HG02885 (cell line): ENCODE results near the gene NAXE.
"Not testable (repeated sequence)": the region's sequence is repeated elsewhere in the genome, so short reads cannot be mapped to it uniquely, and the experiment has no call there.

Experiments
- ATAC-seq: cut with Tn5 transposase; IDR thresholded peaks from one replicate; pipeline ENCODE4 v1.9.1; 2021; ENCODE audit warnings: mild to moderate bottlenecking; ENCODE audit not compliant: unreplicated experiment, poor library complexity

NAXE gene

DNA sequence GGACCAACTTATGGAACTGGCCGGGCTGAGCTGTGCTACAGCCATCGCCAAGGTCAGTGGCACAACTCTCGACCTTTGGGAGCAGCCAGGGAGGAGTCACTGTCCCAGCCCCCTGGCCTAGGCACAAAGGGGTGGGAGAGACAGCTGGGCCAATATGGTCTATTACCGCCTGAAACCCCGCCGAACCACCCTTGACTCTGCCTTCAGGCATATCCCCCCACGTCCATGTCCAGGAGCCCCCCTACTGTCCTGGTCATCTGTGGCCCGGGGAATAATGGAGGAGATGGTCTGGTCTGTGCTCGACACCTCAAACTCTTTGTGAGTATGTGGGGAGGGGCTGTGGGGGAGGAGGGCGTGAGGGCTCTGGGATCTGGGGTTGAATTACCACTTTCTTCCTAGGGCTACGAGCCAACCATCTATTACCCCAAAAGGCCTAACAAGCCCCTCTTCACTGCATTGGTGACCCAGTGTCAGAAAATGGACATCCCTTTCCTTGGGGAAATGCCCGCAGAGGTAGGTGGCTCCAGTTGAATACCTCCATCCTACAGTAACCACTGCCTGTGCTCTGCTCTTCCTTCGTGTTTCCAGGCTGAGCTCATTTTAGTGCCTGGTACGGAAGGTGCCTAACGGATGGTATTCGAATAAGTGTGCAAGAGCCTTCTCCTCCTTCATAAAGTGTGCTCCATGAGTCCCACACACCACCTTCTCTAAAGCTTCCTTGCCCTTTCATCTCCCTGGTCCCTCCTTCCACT lies 758 bp downstream of the NAXE start:
- peak; percentile 17 for ATAC-seq

DNA sequence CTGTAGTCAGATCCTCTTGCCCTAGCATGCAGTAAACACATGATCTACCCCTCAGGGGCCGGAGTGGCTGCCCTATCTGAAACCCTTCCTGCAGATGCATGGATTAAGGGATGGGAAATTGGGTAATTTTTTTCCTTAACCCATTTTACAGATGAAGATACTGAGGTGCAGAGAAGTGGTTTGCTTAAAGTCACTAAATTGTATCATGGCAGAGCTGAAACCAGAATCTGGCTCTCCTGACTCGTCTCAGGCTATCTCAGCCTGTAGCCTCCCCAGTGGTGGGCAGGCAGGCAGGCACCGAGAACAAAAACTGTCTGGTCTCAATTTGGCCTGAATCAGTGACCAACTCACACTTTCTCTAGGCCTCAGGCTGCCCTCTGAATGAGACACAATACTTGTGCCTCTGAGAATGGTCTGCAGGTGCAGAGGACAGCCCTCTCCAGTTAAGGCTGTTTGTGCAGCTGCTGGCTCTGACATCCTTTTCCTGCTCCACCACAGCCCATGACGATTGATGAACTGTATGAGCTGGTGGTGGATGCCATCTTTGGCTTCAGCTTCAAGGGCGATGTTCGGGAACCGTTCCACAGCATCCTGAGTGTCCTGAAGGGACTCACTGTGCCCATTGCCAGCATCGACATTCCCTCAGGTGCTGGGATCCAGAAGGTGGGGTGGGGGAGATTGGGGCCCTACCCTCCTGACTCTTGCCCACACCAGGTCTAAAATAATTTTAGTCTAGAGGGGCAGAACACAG lies 1.5 kb downstream of the NAXE start:
- no peak for ATAC-seq

DNA sequence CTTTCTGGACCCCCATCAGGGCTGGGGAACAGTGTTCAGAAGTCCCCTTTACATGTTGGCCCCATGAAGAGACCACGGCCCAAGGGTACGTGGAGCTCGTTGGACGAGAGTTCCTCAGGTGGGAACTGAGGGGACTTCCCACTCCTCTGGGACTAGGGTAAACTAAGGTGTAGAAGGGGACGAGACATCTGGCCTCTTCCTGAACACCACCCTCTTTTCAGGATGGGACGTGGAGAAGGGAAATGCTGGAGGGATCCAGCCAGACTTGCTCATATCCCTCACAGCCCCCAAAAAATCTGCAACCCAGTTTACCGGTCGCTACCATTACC lies 2.0 kb downstream of the NAXE start:
- ATAC-seq = no peak

DNA sequence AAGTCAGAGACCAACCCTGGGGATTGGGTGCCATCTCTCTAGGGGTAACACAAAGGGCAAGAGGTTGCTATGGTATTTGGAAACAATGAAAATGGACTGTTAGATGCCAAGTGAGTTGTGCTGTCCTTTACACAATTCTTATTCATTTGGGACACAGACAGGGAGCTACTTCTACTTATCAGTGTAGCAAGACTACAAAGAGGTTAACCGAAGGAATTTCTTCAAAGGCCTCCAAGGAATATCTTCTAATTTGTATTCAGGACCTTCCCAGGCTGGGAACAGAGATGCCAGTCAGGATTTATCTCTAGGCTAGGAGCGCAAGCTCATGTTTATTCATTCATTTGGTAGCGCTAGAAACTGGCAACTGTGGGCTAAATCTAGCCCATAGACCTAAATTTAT lies 2.6 kb downstream of the NAXE start:
- ATAC-seq = no peak

DNA sequence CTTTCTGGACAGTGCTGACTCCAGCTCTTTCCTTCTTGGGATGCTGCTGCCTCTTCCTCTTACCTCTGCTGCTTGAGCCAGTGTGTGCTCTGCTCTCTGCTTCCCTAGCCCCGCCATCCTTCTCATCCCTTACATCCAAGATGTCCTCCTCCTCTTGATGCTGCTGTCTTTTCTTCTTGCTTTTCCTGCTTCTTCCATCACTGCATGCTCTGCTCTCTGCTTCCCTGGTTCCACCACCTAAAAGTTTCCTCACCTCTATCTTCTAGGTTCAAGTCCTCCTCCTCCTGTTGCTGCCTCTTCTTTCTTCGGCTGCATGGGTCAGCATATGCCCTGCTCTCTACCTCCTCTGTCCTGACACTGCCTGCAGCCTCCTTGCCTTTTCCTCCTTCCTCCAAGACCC lies 3.4 kb downstream of the NAXE start:
- no peak for ATAC-seq

DNA sequence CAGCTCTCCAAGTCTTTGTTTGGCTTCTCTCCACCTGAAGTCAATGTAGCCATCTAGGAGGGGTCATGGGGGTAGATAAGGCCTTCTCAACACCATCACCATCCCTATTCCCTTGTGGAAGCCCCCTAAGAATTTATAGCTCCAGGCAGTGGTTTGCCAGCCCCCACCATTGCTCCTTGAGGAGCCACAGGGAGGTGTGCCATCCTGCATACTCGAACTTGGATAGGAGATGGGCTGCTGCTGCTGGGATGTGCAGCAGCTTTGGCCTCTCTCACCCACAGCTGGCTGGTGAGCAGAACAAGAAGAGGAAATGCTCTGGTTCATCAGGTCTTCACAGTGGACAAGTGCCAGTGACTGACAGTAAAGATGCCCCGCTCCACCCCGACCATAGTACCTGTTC lies 4.8 kb downstream of the NAXE start:
- ATAC-seq = no peak

DNA sequence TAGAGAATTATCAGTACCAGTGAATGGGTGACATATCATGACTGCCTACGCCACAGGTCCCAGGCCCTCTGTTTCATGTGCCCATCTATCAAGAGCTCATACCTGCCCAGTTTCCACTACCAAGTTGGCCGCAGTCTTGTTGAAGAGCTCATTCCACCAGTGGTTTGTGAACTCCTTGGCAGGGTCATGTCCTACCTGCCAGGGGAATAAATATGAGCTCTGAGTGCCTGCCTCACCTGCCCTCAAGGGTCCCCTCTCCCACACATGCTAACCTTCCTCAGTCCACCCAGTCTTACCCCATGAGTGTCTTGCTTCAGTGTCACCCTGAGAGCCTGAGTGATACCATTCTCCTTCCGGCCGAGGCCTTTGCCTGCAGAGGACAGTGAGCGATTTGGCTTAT lies 6.5 kb downstream of the NAXE start:
- no peak for ATAC-seq

DNA sequence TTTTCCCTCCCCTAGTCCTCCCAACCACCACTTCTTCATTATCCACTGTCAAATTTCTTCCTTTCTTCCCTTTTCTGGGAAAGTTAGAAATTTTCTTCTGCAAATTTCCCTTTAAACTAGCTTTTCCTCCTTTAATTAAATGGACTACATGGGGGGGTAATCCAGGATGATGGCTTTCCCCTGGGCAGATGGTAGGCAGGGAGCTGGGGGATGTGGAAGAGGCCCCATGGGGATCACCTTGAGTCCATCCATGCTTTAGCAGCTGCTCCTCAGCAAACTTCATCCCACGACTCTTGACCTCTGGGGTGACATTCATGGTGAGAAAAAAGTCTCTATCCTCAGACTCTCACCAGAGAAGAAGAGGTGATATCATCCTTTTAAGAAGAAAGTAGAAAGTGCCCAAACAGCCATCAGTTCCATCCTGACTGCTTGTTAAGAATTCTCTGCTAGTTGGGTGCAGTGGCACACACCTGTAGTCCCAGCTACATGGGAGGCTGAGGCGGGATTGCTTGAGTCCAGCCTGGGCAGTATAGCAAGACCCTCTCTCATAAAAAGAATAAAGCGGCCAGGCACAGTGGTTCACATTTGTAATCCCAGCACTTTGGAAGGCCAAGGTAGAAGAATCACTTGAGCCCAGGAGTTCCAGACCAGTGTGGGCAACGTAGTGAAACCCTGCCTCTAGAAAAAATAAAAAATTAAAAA lies 7.3 kb downstream of the NAXE start:
- no peak for ATAC-seq

DNA sequence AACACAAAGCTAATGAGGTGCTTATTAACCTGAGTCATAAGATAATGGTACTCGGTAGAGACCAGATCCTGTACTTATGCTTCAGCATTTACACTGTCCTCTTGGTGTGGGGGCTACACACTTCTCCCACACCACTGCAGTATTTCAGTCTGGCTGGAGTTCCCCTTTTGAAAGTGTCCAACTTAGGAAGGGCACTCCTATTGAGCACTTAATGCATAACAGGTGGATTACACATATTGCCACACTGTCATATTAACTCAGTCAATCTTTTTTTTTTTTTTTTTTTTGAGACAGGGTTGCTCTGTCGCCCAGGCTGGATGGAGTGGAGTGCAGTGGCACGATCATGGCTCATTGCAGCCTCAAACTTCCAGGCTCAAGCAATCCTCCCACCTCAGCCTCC lies 8.2 kb downstream of the NAXE start:
- ATAC-seq = no peak

DNA sequence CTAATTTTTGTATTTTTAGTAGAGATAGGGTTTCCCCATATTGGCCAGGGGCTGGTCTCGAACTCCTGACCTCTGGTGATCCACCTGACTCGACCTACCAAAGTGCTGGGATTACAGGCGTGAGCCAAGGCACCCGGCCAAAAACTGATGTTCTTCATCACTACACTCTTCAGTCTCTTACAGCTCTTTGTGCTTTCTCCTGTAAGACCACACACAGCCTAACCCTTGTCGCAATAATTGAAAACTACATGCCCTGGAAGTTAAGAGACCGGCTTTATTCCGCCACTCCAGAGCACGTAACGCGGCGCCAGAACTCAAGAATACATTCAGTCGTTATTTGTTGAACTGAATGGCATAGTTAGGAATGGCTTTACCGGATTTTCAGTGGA lies 9.2 kb downstream of the NAXE start:
- no peak for ATAC-seq

DNA sequence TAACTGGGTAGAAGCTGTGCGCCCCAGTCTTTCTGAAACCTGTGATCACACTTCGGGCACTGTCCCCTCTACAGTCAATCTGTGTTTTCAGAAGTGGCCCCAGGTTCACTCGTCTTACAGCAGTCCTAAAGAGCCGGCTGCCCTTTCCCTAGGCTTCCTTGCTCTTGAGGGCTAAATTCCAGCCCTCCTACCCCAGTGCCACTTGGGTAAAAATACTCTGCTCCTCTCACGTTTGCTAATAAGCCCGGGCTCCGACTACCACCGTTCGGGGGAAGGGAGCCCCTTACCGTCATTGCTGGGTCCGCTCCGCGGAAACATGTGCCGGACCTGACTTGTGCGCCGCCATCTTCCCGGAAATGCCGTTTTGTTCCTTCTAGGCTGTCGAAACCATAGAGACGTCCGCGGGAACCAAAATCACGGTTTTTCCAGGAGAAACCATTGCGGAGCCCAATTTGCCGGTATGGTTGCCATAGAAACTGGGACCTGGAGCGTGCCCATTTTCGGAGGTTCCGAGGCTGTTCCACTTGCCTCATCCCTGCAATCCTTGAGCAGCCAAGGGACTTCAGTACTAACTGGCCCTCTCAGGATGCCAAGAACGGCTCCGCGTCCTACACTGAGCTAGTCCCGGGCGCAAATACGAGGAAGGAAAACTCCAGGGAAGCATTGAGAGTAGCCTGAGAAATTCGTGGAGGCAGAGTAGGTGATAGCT lies 9.7 kb downstream of the NAXE start, which contains the start of gene GPATCH4:
GPATCH4 (minus strand) TSS at position 358 of the 709 bp plus-strand sequence.
- ATAC-seq = peak; percentile 69

DNA sequence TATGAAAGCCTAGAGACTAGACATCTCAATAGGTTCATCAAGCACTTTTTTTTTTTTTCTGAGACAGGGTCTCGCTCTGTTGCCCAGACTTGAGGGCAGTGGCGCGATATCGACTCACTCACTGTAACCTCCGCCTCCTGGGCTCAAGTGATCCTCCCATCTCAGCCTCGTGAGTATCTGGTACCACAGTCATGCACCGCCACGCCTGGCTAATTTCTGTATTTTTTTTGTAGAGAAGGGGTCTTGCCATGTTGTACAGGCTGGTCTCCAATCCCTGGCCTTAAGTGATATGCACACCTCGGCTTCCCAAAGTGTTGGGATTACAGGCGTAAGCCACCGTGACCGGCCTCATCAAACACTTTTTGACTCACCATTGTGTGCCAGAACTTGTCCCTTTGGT lies 10.3 kb downstream of the NAXE start:
- peak; percentile 30 for ATAC-seq

DNA sequence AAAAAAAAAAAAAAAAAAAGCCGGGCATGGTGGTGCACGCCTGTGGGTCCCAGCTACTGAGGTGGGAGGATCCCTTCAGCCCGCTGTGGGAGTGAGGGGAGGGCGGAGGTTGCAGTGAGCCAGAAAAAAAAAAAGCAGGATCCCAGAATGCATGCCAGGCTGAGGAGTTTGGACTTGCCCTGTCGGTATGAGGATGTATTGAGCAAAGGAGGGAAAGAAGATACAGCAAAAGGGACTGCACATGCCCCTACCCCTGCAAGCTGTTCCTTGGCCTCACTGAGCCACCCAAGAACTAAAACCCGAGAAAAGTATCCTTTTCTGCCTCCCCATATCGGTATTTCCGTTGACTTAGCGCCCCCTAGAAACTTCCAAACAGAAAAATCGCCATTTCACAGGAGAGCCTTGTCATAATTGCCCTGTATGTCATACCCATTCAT lies 11.0 kb downstream of the NAXE start:
- no peak for ATAC-seq

DNA sequence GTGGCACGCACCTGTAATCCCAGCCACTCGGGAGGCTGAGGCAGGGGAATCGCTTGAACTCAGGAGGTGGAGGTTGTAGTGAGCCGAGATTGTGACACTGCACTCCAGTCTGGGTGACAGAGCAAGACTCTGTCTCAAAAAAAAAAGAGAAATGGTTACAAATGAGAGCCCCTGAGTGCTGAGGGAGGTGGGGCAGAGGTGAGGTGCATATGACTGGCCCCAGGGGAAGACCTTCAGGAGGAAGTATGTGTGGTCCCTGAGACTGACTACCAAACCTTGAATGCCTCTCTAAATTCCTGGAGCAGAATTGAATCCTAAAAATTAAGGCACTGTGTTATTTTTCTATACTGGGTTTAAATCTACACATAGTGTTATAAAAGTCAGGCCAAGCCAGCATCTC lies 15.8 kb downstream of the NAXE start:
- not testable (repeated sequence) for ATAC-seq

DNA sequence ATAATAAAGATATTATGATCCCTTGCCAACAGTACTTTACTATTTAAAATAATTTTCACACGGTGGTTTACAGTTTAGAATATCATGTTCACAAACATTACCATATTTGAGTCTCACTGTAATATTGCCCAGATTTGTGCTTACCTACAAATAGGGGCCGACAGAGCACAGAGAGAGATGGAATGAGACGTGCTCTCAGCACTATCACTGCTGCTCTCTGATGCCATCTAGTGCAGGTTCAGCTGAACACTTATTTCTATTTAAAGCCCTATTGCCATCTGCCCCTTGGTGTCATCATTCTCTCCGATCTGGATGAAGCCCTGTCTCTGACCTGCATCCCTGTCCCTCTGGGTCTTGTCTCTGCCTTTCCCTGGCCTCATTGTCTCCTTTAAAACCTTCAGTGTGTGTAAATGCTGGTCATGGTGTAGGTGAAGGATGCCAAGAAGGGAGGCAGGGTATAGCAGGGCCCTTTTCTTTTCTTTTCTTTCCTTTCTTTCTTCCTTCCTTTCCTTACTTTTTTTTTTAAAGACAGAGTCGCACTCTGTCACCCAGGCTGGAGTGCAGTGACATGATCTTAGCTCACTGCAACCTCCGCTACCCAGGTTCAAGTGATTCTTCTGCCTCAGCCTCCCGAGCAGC lies 16.6 kb downstream of the NAXE start:
- ATAC-seq = no peak

DNA sequence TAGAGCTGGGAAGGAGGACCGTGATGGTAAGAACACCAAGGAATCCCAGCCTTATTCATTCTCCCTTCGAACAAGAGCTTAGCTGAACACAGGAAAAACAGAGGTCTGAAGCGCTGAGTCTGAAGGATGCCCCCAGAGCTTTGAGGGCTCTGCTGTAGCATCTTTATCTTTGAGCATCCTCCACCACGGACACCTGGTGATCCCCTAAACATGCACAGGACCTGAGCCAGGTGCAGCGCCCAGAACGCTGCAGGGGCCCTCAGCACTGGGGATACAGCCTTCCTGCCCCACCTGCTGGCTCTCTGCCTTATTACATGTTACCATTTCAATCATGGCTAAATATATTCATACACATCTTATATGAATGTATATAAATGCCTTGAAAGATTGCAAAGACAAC lies 17.4 kb downstream of the NAXE start:
- ATAC-seq = no peak

DNA sequence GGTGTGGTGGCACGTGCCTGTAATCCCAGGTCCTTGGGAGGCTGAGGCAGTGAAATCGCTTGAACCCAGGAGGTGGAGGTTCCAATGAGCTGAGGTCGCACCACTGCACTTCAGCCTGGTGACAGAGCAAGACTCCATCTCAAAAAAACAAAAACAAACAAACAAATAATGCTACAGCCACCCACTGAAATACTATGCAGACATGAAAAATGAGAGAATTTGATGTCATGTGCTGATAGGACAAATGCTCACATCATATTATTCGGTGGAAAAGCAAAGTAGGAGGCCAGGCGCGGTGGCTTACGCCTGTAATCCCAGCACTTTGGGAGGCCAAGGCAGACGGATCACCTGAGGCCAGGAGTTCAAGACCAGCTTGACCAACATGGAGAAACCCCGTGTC lies 18.5 kb downstream of the NAXE start:
- ATAC-seq = not testable (repeated sequence)

DNA sequence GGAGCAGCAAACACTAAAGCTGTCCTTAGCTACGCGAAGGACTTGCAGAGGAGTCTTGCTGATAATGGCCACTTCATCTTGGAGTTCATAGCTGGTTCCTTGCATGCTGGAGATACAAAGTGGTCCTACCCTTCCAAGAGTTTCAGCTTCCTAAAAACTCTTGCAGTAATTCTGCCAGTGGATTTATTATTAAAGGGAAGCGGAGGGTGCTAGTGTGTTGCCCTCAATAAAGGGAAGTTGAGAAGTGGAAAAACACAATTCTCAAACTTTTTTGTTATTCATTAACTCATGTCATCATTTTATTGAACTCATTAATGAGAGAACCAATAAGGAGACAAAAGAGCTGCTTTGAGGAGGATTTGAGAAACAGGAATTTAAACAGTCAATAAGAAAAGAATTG lies 21.1 kb downstream of the NAXE start:
- ATAC-seq = no peak

DNA sequence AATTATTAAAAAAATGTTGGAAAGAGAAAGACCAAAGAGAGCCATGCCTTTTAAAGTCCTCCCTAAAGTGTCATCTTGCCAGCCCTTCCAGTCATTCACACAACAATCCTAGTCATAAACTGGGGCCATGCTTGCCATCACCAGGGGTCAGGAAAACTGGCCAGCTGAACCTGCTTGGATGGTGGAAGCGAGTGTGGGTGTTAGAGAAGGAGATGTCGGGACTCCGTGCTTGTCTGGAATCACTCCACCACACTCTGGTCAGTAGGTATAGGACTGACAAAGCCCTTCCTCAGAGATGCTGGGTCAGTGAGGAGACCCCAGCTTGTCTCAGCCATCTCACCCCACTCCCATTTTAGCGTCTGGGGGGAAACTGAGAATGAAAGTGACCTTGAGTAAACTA lies 24.4 kb downstream of the NAXE start:
- ATAC-seq = no peak

DNA sequence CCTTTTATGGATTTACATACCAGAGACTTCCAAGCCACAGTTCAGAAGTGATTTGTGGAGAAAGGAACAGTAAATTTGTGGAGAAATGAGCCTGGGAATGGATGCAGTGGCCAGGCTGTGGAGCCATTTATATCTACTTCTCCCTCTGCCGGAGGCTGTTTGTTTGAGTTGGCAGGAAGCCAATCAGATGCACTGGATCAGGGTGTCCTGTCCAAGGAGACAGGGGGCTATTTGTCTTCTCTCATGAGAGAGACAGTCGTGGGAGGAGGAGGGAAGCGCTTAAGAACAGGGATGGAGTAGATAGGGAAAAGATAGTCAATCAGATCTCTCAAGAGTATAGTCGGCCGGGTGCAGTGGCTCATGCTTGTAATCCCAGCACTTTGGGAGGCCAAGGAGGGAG lies 24.9 kb downstream of the NAXE start:
- no peak for ATAC-seq
